GM21367 (cell line): Measurements from ENCODE around the gene LMBR1.
"Not testable (repeated sequence)": the region's sequence is repeated elsewhere in the genome, so short reads cannot be mapped to it uniquely, and the experiment has no call there.

Experiments
- ATAC-seq: cut with Tn5 transposase; IDR thresholded peaks from one replicate; pipeline ENCODE4 v1.9.1; 2021; ENCODE audit not compliant: unreplicated experiment

The LMBR1 gene

DNA sequence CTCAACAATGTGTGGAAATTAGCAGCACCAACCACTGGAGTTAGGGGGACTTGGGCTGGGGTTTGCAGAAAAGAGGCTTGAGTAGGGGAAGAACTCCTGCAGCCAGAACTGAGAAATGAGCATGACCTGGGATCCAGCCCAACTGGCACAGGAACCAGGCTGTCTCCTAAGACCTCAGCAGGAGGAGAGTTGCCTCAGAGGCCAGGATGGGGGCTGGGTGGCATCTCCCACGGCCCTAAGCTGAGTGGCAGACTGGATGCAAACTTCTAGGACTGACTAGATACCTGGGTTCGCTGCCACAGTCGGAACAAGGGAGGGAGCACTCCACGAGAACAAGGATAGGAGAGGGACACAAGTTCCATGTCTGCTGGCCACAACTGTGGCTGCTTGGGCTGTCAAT lies 189.8 kb downstream of the LMBR1 start:
- no peak for ATAC-seq

DNA sequence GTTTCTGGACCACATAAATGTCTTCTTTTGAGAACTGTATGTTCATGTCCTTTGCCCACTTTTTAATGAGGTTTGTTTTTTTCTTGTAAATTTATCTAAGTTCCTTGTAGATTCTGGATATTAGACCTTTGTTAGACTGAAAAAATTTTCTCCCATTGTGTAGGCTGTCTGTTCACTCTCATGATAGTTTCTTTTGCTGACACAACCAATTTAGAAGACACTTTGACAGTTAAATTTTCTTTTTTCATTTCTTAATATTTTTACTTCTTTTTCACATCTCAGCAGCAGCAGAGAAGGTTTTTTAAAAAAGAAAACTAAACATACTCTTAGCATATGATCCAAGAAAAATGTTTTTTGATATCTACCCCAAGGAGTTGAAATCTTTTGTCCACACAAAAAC lies 190.6 kb downstream of the LMBR1 start:
- ATAC-seq: no peak

DNA sequence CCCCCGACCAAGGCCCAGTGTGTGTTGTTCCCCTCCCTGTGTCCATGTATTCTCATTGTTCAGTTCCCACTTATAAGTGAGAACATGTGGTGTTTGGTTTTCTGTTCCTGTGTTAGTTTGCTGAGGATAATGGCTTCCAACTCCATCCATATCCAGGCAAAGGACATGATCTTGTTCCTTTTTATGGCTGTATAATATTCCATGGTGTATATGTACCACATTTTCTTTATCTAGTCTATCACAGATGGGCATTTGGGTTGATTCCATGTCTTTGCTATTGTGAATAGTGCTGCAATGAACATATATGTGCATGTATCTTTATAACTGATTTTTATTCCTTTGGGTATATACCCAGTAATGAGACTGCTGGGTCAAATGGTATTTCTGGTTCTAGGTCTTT lies 191.2 kb downstream of the LMBR1 start:
- ATAC-seq: not testable (repeated sequence)

DNA sequence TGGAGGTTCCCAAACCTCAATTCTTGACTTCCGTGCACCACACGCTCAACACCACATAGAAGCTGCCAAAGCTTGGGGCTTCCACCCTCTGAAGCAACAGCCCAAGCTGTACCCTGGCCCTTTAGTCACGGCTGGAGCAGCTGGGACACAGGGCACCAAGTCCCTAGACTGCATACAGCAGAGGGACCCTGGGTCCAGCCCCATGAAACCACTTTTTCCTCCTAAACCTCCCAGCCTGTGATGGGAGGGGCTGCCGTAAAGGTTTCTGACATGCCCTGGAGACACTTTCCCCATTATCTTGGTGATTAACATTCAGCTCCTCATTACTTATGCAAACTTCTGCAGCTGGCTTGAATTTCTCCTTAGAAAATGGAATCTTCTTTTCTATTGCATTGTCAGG lies 194.5 kb downstream of the LMBR1 start:
- ATAC-seq: not testable (repeated sequence)

DNA sequence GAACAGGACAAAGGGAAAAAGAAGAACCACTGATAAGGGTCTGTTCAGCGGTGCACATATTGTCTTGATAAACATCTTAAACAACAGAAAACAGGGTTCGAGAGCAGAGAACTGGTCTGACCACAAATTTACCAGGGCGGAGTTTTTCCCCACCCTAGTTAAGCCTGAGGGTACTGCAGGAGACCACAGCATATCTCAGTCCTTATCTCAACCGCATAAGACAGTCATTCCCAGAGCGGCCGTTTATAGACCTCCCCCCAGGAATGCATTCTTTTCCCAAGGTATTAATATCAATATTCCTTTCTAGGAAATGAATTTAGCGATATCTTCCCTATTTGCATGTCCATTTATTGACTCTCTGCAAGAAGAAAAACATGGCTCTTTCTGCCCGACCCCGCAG lies 195.7 kb downstream of the LMBR1 start:
- ATAC-seq: not testable (repeated sequence)

DNA sequence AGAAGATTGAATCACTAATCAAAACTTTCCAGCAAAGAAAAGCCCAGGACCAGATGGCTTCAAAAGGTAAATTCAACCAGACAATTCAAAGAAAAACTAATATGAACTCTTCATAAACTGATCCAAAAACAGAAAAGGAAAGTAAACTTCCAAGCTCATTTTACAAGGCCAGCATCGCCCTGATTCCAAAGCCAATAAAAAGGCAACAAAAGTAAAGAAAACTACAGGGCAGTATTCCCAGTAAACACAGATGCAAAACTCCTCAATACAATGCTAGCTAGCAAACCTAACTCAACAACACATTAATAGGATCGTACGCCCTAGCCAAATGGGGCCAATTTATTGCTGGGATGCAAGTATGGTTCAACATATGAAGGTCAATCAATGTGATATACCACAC lies 199.4 kb downstream of the LMBR1 start:
- ATAC-seq: no peak

DNA sequence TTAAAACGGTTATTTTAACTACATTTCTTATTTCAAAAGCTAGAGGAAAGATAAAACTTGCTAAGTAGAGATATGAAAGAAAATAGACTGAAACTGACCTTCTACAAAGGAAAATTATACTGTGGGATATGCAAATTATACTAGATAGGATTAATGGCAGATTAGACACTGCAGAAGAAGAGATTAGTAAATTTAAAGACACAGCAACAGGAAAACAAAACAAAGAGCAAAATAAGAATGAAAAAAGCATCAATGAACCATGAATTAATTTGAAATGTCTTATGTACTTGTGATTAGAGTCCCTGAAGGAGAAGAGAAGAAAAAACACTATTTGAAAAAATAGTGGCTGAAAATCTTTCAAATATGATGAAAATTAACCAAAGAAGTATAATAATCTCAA lies 200.1 kb downstream of the LMBR1 start:
- no peak for ATAC-seq

DNA sequence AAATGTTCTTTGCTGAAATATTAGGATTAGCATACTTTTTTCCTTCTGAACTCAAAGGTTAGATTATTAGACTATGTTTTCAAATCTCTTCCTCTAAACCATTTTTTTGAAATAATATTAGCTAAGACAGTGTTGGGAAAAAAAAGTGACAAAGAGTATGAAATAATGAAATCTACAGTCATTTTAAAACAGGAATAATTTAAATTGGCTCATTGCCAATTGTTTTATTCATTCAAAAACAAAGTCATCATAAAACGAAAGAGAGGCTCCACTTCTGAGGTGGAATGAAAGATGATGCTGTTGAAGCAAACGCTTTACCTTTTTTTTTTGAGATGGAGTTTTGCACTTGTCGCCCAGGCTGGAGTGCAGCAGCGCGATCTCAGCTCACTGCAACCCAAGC lies 201.2 kb downstream of the LMBR1 start:
- ATAC-seq: no peak

DNA sequence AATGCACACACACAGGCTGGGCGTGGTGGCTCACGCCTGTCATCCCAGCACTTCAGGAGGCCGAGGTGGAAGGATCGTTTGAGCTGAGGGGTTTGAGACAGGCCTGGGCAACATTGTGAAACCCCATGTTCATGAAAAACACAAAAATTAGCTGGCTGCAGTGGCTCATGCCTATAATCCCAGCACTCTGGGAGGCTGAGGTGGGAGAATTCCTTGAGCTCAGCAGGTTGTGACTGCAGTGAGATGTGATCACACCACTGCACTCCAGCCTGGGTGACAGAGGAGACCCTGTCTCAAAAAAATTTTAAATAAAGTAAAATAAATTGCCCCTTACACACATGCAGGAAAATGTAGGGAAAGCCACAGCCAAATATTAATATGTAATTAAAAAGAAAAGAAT lies 208.3 kb downstream of the LMBR1 start:
- ATAC-seq: no peak

DNA sequence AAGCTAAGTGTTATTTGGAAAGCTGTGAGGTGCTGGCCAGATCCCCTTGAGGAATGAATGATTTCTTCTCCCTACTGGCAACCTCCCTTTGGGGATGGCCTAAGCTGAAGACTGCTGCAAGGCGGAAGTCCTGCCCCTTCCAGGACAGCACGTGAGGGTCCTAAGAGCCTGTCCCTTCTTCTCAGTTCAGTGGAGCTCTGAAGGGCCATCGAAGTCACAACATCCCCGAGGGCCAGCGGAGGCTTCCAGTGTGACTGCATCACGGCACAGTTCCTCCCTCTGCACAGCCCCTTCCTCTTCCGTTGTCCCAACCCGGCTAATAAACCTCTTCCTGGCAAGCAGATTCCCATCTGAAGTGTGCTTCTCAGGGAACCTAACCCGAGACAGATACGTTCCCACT lies 208.7 kb downstream of the LMBR1 start:
- no peak for ATAC-seq

DNA sequence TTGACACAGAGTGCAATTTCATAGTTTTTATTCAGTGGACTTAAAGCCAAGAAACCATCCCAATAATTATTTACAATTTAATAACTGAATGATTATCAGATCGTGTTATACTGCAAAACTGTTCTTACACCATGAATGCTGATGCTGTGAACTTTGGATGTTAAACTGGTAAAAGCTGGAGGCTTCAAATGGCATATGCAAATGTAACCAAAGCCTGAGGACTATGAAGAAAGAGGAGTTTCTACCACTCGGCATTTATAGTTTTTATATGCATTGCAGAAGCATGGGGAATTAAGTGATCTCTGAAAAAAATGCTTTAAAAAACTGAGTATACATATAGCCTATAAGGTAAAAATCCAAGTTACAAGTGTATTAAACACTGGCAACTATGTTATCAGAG lies 210.1 kb downstream of the LMBR1 start:
- ATAC-seq: no peak

DNA sequence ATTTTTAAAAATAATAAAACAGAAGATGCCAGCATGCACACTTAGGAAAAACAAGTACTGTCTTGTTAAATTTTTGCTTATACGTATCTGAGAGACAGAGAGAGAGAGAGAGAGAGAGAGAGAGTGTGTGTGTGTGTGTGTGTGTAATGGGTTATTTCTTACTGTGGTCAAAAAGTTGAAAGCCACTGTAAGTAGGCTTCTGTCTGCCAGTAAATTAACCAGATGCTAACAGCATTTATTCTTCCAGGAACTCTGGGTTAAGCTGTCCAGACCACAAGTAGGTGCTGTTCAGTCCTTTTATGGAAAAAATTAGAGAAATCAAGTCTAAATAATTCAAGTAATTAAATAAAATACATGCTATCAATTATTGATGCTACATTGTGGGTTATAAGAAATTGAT lies 212.7 kb downstream of the LMBR1 start:
- no peak for ATAC-seq

DNA sequence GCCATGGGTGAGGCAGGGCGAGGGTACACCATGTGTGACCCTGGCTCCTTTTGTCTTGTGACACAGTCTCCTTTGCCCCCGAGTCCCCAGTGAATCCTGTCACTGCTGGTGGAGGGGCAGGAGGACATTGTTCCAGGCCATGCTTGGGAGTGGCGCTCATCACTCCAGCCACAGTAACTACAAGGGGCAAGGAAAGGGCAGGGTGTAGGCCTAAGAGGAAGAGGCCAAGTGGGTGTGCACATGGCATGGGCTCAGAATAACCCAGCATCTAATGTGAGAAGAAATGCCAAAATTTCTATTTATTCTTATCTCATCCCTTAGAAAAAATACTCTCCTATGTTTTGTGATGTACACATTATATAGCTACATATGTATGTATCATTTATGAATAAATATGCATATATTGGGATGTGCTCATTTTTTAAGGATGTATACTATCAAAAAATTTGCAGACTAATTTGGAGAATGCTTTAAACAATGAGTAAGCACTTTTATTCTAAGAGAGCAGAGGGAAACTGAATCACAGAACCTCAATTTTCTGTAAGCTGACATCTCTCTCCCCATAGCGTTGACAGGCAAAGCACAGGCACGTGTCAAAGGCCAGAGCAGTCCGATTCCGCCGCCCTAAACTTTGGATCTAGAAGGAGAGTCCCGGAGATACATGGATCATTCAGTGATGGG lies 215.5 kb downstream of the LMBR1 start:
- ATAC-seq: no peak

DNA sequence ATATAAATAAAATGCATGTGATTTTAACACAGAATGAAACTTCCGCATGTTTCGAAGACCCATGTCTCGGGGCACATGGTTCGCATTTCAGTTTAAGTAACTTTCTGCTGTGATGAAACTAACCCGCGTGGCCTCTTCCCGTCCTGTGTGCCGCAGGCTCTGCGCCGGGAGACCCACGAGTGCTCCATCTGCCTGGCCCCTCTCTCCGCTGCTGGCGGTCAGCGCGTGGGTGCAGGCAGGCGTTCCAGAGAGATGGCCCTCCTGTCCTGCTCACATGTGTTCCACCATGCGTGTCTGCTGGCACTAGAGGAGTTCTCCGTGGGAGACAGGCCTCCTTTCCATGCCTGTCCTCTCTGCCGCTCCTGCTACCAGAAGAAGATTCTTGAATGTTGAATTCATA lies 216.7 kb downstream of the LMBR1 start:
- ATAC-seq: no peak

DNA sequence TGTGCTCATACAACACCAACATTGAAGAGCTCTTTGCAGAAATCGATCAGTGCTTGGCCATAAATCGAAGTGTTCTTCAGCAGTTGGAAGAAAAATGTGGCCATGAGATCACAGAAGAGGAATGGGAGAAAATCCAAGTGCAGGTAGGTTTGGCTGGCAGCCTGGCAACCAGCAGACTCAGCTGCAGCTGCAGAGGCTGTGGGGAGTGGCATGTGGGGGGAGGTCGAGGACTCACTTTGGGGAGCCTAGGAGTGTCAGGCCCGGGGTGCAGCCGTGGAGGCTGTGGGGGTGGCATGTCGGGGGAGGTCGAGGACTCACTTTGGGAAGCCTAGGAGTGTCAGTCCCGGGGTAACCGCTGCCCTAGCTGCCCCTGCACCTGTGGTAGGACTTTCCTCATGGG lies 217.3 kb downstream of the LMBR1 start:
- no peak for ATAC-seq

DNA sequence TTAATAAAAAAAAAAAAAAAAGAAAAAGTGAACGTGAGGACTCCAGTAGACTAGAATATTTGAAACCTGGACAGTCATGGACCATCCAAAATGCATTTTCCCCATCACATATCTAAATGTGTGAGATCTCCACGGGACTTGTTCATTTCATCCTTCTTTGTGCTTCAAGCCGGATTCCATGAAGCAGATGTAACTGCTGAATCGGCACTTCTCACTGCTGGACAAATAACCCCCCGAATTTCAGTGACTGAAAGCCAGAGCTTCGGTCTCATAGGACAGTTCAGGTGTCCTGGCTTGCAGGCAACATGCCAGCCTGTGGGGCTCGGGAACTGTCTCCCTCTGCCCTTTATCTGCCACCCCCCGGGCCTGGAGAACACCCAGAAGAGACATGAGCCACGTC lies 219.1 kb downstream of the LMBR1 start:
- no peak for ATAC-seq

DNA sequence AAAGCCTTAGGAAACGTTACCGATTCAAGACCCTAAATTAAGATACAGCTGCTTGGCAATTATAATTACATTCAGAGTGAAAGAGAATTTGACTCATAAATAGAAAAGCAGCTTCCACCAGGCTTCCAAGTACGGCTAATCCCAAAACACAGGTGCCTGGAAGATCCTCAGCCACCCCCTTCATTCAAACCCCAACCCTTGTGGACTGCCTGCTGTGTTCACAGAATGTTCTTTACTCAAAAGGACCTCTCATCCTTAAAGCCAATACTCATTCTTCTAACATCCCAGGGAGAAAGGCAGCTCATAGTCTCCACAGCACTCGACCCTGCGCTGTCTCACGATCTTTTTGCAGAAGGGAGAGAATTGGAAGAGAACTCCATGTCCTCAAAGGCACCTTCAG lies 219.5 kb downstream of the LMBR1 start:
- ATAC-seq: no peak

DNA sequence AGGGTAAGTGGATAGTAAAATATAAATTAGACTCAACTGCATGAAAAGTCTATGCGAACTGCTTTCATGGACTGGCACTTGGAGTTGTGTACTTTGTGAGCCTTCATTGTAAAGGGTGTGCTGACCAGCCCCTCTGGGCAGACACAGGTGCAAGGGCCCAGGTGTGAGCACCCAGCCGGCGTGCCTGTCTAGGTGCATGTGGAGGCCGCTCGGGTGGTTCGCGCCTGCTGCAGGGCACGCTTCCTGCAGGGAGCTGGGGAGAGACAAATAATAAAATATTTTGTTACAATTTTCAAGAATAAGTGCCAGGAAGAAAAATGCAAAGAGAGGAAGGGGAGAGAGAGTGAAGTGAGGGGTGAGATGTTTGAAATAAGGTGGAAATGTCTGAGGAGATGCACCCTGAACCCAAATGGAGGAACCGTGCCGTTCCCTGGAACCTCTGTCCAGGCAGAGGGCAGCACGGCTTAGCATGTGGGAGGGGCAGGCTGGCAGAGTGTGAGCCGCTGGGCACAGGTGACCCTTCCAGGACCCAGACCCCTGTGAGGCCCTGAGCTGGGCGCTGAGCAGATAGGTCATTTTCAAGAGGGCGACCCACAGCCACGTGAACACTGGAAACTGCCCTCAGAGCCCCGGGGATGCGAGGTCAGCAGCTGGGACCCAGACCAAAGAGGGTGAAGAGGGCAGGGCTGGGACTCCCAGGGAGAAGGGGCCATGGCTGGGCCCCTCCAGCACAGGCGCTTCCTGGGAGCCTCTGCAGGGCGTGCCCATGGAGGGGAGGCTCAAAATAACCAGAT lies 223.8 kb downstream of the LMBR1 start:
- ATAC-seq: no peak

DNA sequence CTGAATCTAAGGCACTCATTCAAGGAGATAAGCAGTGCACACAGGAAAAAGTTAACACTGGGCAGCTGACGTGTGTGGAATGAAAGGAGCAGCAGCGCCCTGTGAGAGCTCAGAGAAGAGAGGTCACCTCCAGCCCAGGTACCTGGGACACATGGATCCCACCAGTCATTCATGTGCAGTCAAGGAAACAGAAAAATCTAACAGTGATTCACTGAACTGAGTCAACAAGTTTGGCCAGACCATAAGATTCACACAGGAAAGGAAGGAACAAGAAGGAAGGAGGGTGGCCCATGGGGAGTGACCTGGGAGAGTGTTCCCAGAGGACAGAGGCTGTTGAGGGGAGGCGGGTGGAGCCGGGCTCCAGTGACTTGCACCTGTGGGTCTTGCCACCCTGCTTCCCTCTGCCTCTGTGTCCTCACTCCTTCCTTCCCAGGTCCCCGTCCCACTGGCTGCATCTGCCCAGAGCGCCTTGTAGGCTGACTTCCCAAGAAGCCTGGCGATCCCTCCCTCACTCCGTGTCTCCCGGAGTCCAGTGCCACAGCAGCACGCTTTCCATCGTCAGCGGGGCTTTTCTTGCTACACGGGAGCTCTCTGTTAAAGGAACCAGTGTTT lies 224.7 kb downstream of the LMBR1 start:
- no peak for ATAC-seq

DNA sequence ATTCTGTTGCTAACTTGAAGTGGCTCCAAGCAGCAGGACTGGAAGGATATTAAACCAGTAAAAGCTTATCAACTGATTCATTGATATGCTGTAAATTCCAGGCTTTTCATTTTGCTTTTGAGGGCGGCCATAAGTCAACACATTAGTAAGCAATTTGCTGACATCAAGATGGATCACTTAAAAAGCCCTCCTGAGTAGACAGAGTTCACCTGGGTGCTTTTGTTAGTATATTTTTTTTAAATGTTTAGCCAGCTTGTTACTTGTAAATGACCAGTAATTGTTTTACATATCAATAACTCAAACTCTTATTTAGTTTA lies 225.9 kb downstream of the LMBR1 start:
- ATAC-seq: no peak

DNA sequence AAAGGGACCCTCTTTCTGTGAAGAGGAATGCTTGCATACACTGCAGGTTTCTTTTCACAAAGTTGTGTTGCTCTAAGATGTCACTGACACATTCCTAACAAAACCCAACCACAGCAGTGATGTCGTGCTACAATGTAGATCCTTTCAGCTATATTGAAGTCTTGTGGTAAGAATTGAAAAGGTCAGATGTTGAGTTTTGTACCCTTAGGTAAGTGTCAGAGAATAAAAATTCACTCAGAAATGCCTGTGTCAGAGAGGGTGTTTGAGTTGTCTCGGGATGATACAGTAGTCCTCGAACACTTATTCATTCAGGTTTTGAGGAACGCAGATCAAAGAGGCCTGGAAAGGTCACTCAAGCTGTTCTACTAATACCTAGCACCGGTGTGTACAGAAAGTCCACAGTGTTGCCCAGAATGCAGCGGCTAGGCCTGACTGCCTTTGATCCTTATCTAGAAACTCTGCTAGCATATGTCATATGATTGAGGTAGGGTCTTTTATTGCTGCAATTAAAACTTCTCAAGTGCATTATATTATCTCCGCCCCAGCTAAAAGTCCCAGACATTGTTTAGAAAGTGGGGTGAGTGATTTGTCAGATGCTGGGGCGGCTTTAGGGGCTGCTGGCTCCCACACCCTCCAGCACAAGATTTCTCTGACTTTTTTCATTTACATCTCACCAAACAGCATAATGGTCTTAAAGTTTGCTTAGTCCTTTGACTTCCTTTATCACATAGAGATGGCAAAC lies 226.4 kb downstream of the LMBR1 start:
- ATAC-seq: no peak

DNA sequence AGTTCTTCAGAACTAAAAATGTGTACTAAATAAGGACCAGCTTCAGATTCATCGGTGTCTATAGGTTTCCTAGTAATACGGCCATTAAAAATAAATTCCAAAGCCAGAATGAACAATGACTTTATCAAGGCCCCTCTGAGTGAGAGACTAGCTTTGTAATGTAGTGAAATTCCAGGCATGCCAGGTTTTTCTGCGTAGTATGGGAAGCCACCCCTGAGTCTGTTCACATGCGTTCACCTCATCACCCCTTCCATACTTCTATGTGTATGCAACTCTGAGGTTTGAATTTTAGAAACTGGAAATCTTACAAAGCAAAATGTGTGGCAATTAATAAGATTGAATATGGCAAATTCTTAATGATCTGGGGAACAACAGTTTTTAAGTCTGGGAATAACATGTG lies 227.9 kb downstream of the LMBR1 start:
- no peak for ATAC-seq
